ENCODE data around the gene ANTKMT. TPM values are rescaled to one million over a fixed set of nuclear protein-coding genes. Genes with fewer than 3 reads are reported as not detected.

ANTKMT gene
- total RNA-seq, 1 experiment from 2014 or later, result 93.6 TPM

DNA sequence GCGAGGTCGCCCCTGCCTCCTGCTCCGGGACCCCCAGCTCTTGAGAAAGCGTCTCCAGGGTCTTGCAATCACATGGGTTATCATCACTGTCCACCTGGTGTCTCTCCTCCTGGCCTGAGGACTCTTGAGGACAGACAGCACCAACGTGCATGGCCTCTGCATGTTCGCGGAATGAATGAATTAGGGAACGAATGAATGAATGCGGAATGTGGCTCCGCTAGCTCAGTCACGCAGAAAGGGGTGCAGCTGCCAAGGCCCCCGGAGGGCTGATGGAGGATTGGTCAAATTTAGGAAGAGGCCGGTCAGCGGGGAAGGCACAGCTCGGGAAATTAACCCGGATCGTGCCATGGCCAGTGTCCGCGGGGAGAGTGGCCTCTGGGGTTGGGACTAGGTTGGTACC lies 18.6 kb upstream of the ANTKMT start:
- no TSS peak for BruUV-seq (replicated peaks)
- no peak overlapping the region for H3K4me3 ChIP-seq (ENCODE audit: low read depth in 2 of 2, low read length in 2 of 2)
- TF ChIP-seq CTCF (IDR thresholded peaks at IDR 0.05), result no peak
- peaks cover 6% of the 10 kb centered on the region for H3K4me1 ChIP-seq (ENCODE audit: control insufficient read depth, insufficient read depth, low read length)
- ATAC-seq (no peak), DNase-seq (ENCODE audit: low read depth, low spot score) (no peak)
- in situ Hi-C loops (cut with HindIII; ENCODE audit: low pct_unique_long_range_greater_than_20kb, low sequenced_read_pairs), result no loop called here
- ChIA-PET POLR2A (no interaction called here), CTCF (no interaction called here)
- peaks cover 5% of the 10 kb centered on the region; the same call in 1 of the 2 replicates for H3K36me3 ChIP-seq (ENCODE audit: control insufficient read depth, insufficient read depth, low read length)
- no peaks in the 10 kb centered on the region for H3K9me3 ChIP-seq (ENCODE audit: control insufficient read depth, insufficient read depth, low read depth, low read length)
- intact Hi-C loops (cut with micrococcal nuclease; ENCODE audit: unreplicated experiment), result no loop called here
- H3K27ac ChIP-seq (ENCODE audit: low read length), result no peak overlapping the region
- H3K27me3 ChIP-seq (ENCODE audit: control insufficient read depth, insufficient read depth, low read length), result no peaks in the 10 kb centered on the region

DNA sequence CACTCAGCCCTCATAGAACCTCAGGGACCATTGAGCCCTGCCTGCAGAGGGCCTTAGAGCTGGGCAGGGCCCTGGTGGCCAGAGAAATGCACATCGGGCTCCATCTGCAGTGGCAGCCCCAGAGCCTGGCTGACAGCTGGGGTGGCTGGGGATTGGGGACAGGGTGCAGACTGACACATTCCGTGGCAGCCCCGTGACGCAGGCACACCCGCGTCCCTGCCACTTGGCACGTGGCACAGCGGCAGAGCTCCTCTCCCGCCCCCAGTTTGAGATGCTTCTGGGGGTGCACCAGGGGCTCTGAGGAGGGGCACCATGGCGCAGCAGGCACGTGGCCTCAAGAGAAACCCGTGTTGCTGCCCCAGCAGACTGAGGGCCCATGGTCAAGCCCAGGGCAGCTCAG lies 17.5 kb upstream of the ANTKMT start:
- Histone ChIP-seq H3K27me3 (ENCODE audit: control insufficient read depth, insufficient read depth, low read length) (no peaks in the 10 kb centered on the region), H3K4me1 (ENCODE audit: control insufficient read depth, insufficient read depth, low read length) (peaks cover 6% of the 10 kb centered on the region), H3K36me3 (ENCODE audit: control insufficient read depth, insufficient read depth, low read length) (peaks cover 5% of the 10 kb centered on the region; the same call in 1 of the 2 replicates), H3K4me3 (ENCODE audit: low read depth in 2 of 2, low read length in 2 of 2) (no peak overlapping the region), H3K27ac (ENCODE audit: low read length) (no peak overlapping the region), H3K9me3 (ENCODE audit: control insufficient read depth, insufficient read depth, low read depth, low read length) (no peaks in the 10 kb centered on the region)
- ATAC-seq, result no peak
- no TSS peak for BruUV-seq (replicated peaks)
- POLR2A ChIA-PET, result no interaction called here
- intact Hi-C loops (cut with micrococcal nuclease; ENCODE audit: unreplicated experiment), result no loop called here
- CTCF ChIA-PET, result no interaction called here
- no peak for TF ChIP-seq TCF7L2 (IDR thresholded peaks at IDR 0.05; ENCODE audit: low read depth, low read length)
- TF ChIP-seq SIN3A (IDR thresholded peaks at IDR 0.05; ENCODE audit: borderline replicate concordance, insufficient read depth, low read depth, low read length), result no peak
- TF ChIP-seq POLR2AphosphoS5 (IDR thresholded peaks at IDR 0.05; ENCODE audit: low read depth, low read length), result no peak
- TF ChIP-seq, protein P1, sequence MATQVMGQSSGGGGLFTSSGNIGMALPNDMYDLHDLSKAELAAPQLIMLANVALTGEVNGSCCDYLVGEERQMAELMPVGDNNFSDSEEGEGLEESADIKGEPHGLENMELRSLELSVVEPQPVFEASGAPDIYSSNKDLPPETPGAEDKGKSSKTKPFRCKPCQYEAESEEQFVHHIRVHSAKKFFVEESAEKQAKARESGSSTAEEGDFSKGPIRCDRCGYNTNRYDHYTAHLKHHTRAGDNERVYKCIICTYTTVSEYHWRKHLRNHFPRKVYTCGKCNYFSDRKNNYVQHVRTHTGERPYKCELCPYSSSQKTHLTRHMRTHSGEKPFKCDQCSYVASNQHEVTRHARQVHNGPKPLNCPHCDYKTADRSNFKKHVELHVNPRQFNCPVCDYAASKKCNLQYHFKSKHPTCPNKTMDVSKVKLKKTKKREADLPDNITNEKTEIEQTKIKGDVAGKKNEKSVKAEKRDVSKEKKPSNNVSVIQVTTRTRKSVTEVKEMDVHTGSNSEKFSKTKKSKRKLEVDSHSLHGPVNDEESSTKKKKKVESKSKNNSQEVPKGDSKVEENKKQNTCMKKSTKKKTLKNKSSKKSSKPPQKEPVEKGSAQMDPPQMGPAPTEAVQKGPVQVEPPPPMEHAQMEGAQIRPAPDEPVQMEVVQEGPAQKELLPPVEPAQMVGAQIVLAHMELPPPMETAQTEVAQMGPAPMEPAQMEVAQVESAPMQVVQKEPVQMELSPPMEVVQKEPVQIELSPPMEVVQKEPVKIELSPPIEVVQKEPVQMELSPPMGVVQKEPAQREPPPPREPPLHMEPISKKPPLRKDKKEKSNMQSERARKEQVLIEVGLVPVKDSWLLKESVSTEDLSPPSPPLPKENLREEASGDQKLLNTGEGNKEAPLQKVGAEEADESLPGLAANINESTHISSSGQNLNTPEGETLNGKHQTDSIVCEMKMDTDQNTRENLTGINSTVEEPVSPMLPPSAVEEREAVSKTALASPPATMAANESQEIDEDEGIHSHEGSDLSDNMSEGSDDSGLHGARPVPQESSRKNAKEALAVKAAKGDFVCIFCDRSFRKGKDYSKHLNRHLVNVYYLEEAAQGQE (IDR thresholded peaks at IDR 0.05; ENCODE audit: insufficient read depth in 1 of 2, low read depth in 2 of 2, low read length in 1 of 2), result no peak
- no peak for TF ChIP-seq CTCF (IDR thresholded peaks at IDR 0.05)
- in situ Hi-C loops (cut with HindIII; ENCODE audit: low pct_unique_long_range_greater_than_20kb, low sequenced_read_pairs), result no loop called here
- DNase-seq (ENCODE audit: low read depth, low spot score), result no peak

DNA sequence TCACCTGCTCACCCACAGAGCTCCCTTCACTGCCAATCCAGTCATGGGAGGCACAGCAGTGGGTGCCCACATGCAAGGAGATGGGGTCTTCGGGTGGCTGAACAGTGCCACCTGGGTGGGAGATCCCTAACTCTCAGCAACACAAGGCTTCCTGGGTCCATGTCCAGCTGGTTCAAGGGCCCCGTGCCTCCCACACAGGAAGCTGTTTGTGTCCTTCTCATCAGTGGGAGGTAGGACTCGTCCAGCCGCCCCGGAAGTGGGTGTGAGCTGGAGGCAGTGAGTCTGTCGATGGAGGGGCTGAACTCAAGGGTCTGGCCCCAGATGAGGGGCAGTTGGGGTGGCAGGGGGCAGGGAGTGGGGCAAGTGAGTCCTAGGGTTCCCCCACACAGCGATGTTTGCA lies 16.9 kb upstream of the ANTKMT start:
- Histone ChIP-seq H3K4me3 (ENCODE audit: low read depth in 2 of 2, low read length in 2 of 2) (peak overlapping the region; percentile 55 to 56; a peak in 2 of 4 replicates), H3K4me1 (ENCODE audit: control insufficient read depth, insufficient read depth, low read length) (peaks cover 6% of the 10 kb centered on the region), H3K9me3 (ENCODE audit: control insufficient read depth, insufficient read depth, low read depth, low read length) (no peaks in the 10 kb centered on the region), H3K27me3 (ENCODE audit: control insufficient read depth, insufficient read depth, low read length) (no peaks in the 10 kb centered on the region), H3K36me3 (ENCODE audit: control insufficient read depth, insufficient read depth, low read length) (peaks cover 5% of the 10 kb centered on the region; the same call in 1 of the 2 replicates), H3K27ac (ENCODE audit: low read length) (no peak overlapping the region)
- no peak for DNase-seq (ENCODE audit: low read depth, low spot score)
- in situ Hi-C loops (cut with HindIII; ENCODE audit: low pct_unique_long_range_greater_than_20kb, low sequenced_read_pairs) (no loop called here), intact Hi-C loops (cut with micrococcal nuclease; ENCODE audit: unreplicated experiment) (no loop called here)
- no peak for ATAC-seq
- BruUV-seq (replicated peaks), result no TSS peak
- TF ChIP-seq SIN3A (IDR thresholded peaks at IDR 0.05; ENCODE audit: borderline replicate concordance, insufficient read depth, low read depth, low read length), result no peak
- no peak for TF ChIP-seq POLR2AphosphoS5 (IDR thresholded peaks at IDR 0.05; ENCODE audit: low read depth, low read length)
- no peak for TF ChIP-seq CTCF (IDR thresholded peaks at IDR 0.05)
- TF ChIP-seq, protein P1 (IDR thresholded peaks at IDR 0.05; ENCODE audit: insufficient read depth in 1 of 2, low read depth in 2 of 2, low read length in 1 of 2), result no peak
- TF ChIP-seq TCF7L2 (IDR thresholded peaks at IDR 0.05; ENCODE audit: low read depth, low read length), result no peak
- POLR2A ChIA-PET, result no interaction called here
- CTCF ChIA-PET, result no interaction called here

Data from Panc1 (cell line).